Measurements from ENCODE around the gene CD36. TPM values are rescaled to one million over a fixed set of nuclear protein-coding genes. Genes with fewer than 3 reads are reported as not detected.
A peak's percentile ranks its signal among the peaks of the same experiment; 100 is the strongest.

Gene CD36
- total RNA-seq, 1 experiment from 2014 or later = 0.32 TPM

- BruUV-seq (replicated peaks) = no TSS peak
- ChIA-PET POLR2A (no interaction called here), RAD21 (ENCODE audit: low non-redundant PET in 1 of 2, low total read pairs in 2 of 2, uncharacterized antibody in 2 of 2, unreplicated experiment in 2 of 2) (no interaction called here), CTCF (no interaction called here)
- Histone ChIP-seq H3K27ac (ENCODE audit: low read depth, low read length) (no peak overlapping the region), H2AFZ (ENCODE audit: low read depth, low read length, poor library complexity, severe bottlenecking) (peak overlapping the region; percentile 7), H3K79me2 (ENCODE audit: insufficient read depth, low read length) (no peaks in the 10 kb centered on the region), H3K27me3 (ENCODE audit: insufficient read depth, low read length) (no peaks in the 10 kb centered on the region), H3K4me2 (ENCODE audit: low read length) (no peak overlapping the region), H3K36me3 (ENCODE audit: control insufficient read depth in 1 of 2, insufficient read depth in 2 of 2, low read length in 2 of 2) (no peaks in the 10 kb centered on the region), H3K9ac (ENCODE audit: low read length) (no peak overlapping the region), H3K4me1 (ENCODE audit: control insufficient read depth in 1 of 2, insufficient read depth in 2 of 2, low read length in 2 of 2) (no peaks in the 10 kb centered on the region), H4K20me1 (ENCODE audit: insufficient read depth) (no peaks in the 10 kb centered on the region), H3K9me2 (ENCODE audit: insufficient read depth) (no peaks in the 10 kb centered on the region), H3K9me3 (ENCODE audit: control insufficient read depth in 1 of 2, insufficient read depth in 1 of 2, low read depth in 1 of 2, low read length in 2 of 2) (no peaks in the 10 kb centered on the region), H3K4me3 (replicated peaks in 1 of 2; ENCODE audit: low read depth in 1 of 2, low read length in 2 of 2) (no peak overlapping the region)
- TF ChIP-seq CBX3 (IDR thresholded peaks at IDR 0.05; ENCODE audit: low read depth) = no peak
- TF ChIP-seq RAD21 (IDR thresholded peaks at IDR 0.05; ENCODE audit: low read depth) = no peak
- TF ChIP-seq POLR2A (IDR thresholded peaks at IDR 0.05; ENCODE audit: borderline replicate concordance, extremely low read depth, insufficient read depth, insufficient read length) = no peak
- TF ChIP-seq TCF7L2 (IDR thresholded peaks at IDR 0.05; ENCODE audit: borderline replicate concordance, extremely low read depth, insufficient read depth, insufficient read length) = no peak
- TF ChIP-seq ZNF274 (IDR thresholded peaks at IDR 0.05; ENCODE audit: low read depth, low read length) = no peak
- no peak for TF ChIP-seq ZFX (IDR thresholded peaks at IDR 0.05)
- no peak for TF ChIP-seq REST (IDR thresholded peaks at IDR 0.05; ENCODE audit: low read depth)
- TF ChIP-seq ATF3 (IDR thresholded peaks at IDR 0.05) = no peak
- DNase-seq (ENCODE audit: low read depth, low spot score) (no peak), ATAC-seq (no peak)
- intact Hi-C loops (cut with micrococcal nuclease) = no loop called here
These were observed 11.6 kb downstream of the CD36 start for GRCh38 chr7:80650030-80650429.
